DND-41 (cell line): Measurements from ENCODE around the gene C19orf73.

Source experiments
- EZH2 ChIP-seq: IDR thresholded peaks from 3 replicates; pipeline ENCODE4 v1.6.1; 2012; ENCODE audit warnings: borderline replicate concordance, low read depth, mild to moderate bottlenecking, moderate library complexity, low read length, inconsistent platforms; ENCODE audit not compliant: severe bottlenecking
- TF ChIP-seq, protein P1 (sequence below): IDR thresholded peaks from 2 replicates; pipeline ENCODE4 v1.5.1; 2012; ENCODE audit warnings: borderline replicate concordance, low read length, moderate library complexity, mild to moderate bottlenecking; ENCODE audit not compliant: poor library complexity, severe bottlenecking; ENCODE audit errors: extremely low read depth

DNA sequence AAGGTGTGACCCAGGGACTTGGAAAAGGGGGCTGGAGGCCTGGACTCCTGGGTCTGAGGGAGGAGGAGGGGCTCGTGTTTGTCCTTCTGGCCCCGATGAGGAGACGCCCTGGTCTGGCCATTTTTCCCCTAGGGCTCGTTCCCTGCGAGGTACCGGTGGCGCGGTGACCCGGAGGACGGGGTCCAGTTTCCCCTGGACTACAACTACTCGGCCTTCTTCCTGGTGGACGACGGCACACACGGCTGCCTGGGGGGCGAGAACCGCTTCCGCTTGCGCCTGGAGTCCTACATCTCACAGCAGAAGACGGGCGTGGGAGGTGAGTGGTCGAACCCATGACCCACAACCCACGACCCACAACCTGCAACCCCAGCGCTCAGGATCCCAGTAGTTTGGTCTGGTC is 49.5 kb upstream of the C19orf73 start:
- TF ChIP-seq, protein P1, sequence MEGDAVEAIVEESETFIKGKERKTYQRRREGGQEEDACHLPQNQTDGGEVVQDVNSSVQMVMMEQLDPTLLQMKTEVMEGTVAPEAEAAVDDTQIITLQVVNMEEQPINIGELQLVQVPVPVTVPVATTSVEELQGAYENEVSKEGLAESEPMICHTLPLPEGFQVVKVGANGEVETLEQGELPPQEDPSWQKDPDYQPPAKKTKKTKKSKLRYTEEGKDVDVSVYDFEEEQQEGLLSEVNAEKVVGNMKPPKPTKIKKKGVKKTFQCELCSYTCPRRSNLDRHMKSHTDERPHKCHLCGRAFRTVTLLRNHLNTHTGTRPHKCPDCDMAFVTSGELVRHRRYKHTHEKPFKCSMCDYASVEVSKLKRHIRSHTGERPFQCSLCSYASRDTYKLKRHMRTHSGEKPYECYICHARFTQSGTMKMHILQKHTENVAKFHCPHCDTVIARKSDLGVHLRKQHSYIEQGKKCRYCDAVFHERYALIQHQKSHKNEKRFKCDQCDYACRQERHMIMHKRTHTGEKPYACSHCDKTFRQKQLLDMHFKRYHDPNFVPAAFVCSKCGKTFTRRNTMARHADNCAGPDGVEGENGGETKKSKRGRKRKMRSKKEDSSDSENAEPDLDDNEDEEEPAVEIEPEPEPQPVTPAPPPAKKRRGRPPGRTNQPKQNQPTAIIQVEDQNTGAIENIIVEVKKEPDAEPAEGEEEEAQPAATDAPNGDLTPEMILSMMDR = no peak
- no peak for TF ChIP-seq EZH2
